Inferior parietal cortex (tissue), 1 donor: ENCODE results near the gene MCIDAS.
A peak's percentile ranks its signal among the peaks of the same experiment; 100 is the strongest.

Experiments
- DNase-seq: peaks from one replicate; pipeline ENCODE4 v3.0.0-alpha.2; 2016; ENCODE audit errors: extremely low spot score

MCIDAS gene

GRCh38 chr5:55226934-55227663, at the start of gene MCIDAS:
Gene MCIDAS, minus strand, starts transcription at chr5:55227315. Its CDS starts 177 bp downstream, at chr5:55227138.
- no peak for DNase-seq

GRCh38 chr5:55276771-55277170, 49.7 kb upstream of the MCIDAS start:
- DNase-seq, result no peak

GRCh38 chr5:55258339-55258738, 31.2 kb upstream of the MCIDAS start:
- no peak for DNase-seq

GRCh38 chr5:55254802-55255201, 27.7 kb upstream of the MCIDAS start:
- no peak for DNase-seq

GRCh38 chr5:55250064-55250463, 22.9 kb upstream of the MCIDAS start:
- no peak for DNase-seq

GRCh38 chr5:55241746-55242145, 14.6 kb upstream of the MCIDAS start:
- DNase-seq, result no peak

GRCh38 chr5:55236800-55237199, 9.7 kb upstream of the MCIDAS start:
- no peak for DNase-seq

GRCh38 chr5:55234121-55234700, 7.1 kb upstream of the MCIDAS start:
- DNase-seq, result peak; percentile 7

- peak; percentile 36 for DNase-seq
These were observed 6.1 kb upstream of the MCIDAS start, which contains the start of gene CCNO for GRCh38 chr5:55232985-55233928. Gene CCNO, minus strand, starts transcription at chr5:55233608. Its CDS starts 85 bp downstream, at chr5:55233523.

GRCh38 chr5:55232271-55232984, 5.3 kb upstream of the MCIDAS start:
- DNase-seq, result peak; percentile 19

GRCh38 chr5:55231919-55232270, 4.8 kb upstream of the MCIDAS start:
- peak; percentile 9 for DNase-seq

- no peak for DNase-seq
These were observed 4.2 kb upstream of the MCIDAS start for GRCh38 chr5:55231029-55231918.

- DNase-seq, result no peak
These were observed 3.0 kb upstream of the MCIDAS start for GRCh38 chr5:55230086-55230629.

GRCh38 chr5:55227664-55228430, 732 bp upstream of the MCIDAS start:
- DNase-seq, result no peak

- DNase-seq, result peak; percentile 21
These were observed 835 bp downstream of the MCIDAS start for GRCh38 chr5:55226027-55226933.

GRCh38 chr5:55225346-55225745, 1.8 kb downstream of the MCIDAS start:
- DNase-seq, result no peak

GRCh38 chr5:55223812-55224240, 3.3 kb downstream of the MCIDAS start:
- DNase-seq, result no peak

GRCh38 chr5:55222985-55223811, 3.9 kb downstream of the MCIDAS start:
- DNase-seq, result no peak
